DOHH2 (cell line): ENCODE data around the gene SAMD4A.
A peak's percentile ranks its signal among the peaks of the same experiment; 100 is the strongest.

Experiments used
- H3F3A ChIP-seq: fragments of 200-600 bp; sonication (generic), shearing (Covaris generic); 2 replicates; pipeline ENCODE4 v1.6.0; 2016; ENCODE audit warnings: antibody characterized with exemption, mild to moderate bottlenecking; ENCODE audit not compliant: control insufficient read depth, insufficient read depth
- H3K27ac ChIP-seq: fragments of 200-600 bp; sonication (generic); 2 replicates; pipeline ENCODE4 v1.5.1; 2014; ENCODE audit warnings: low read depth, mild to moderate bottlenecking, low read length, moderate library complexity
- H3K27me3 ChIP-seq: fragments of 200-600 bp; sonication (generic); 2 replicates; pipeline ENCODE4 v1.6.1; 2014; ENCODE audit warnings: mild to moderate bottlenecking, low read length, mixed read lengths; ENCODE audit not compliant: control insufficient read depth
- H3K36me3 ChIP-seq: fragments of 200-600 bp; sonication (generic); 2 replicates; pipeline ENCODE4 v1.6.1; 2014; ENCODE audit warnings: mild to moderate bottlenecking, low read length, moderate library complexity, mixed read lengths; ENCODE audit not compliant: control insufficient read depth
- H3K4me1 ChIP-seq: fragments of 200-600 bp; sonication (generic); 2 replicates; pipeline ENCODE4 v1.6.1; 2014; ENCODE audit warnings: mild to moderate bottlenecking, low read length, mixed read lengths; ENCODE audit not compliant: control insufficient read depth
- H3K4me2 ChIP-seq: fragments of 200-600 bp; sonication (generic); 2 replicates; pipeline ENCODE4 v1.6.0; 2014; ENCODE audit warnings: mild to moderate bottlenecking, low read length, moderate library complexity
- H3K4me3 ChIP-seq: fragments of 200-600 bp; sonication (generic); 2 replicates; pipeline ENCODE4 v1.5.1; 2014; ENCODE audit warnings: mild to moderate bottlenecking, low read length, mixed read lengths
- H3K79me2 ChIP-seq: fragments of 200-600 bp; sonication (generic); 2 replicates; pipeline ENCODE4 v1.6.1; 2014; ENCODE audit warnings: mild to moderate bottlenecking, low read length, mixed read lengths; ENCODE audit not compliant: control insufficient read depth
- H3K9me2 ChIP-seq: fragments of 200-600 bp; sonication (generic); replicated peaks from 2 replicates; pipeline ENCODE4 v1.6.1; 2014; ENCODE audit warnings: mild to moderate bottlenecking, low read length, mixed read lengths; ENCODE audit not compliant: control insufficient read depth
- H3K9me3 ChIP-seq: fragments of 200-600 bp; sonication (generic); 2 replicates; pipeline ENCODE4 v1.6.1; 2014; ENCODE audit warnings: antibody characterized with exemption, low read length, mixed read lengths; ENCODE audit not compliant: control insufficient read depth, insufficient read depth
- H4K20me1 ChIP-seq: fragments of 200-600 bp; sonication (generic); 2 replicates; pipeline ENCODE4 v1.6.0; 2014; ENCODE audit warnings: low read depth, mild to moderate bottlenecking, antibody characterized with exemption, low read length, moderate library complexity; ENCODE audit not compliant: control insufficient read depth, insufficient read depth
- CTCF ChIP-seq: fragments of 200-600 bp; sonication (generic); IDR thresholded peaks from one replicate; pipeline ENCODE4 v1.5.1; 2014; ENCODE audit warnings: antibody characterized with exemption, mild to moderate bottlenecking, low read depth, low read length; ENCODE audit not compliant: poor library complexity, severe bottlenecking
- EZH2phosphoT487 ChIP-seq: fragments of 200-600 bp; sonication (generic); IDR thresholded peaks from 2 replicates; pipeline ENCODE4 v1.6.1; 2017; ENCODE audit warnings: borderline replicate concordance, mild to moderate bottlenecking, antibody characterized with exemption, low read length, moderate library complexity, mixed read lengths

Gene SAMD4A

GRCh38 chr14:54642801-54643695 lies 76.1 kb downstream of the SAMD4A start:
- H4K20me1 ChIP-seq: no peaks in the 10 kb centered on the region
- no peaks in the 10 kb centered on the region for H3K36me3 ChIP-seq
- H3K4me3 ChIP-seq: no peak overlapping the region
- no peaks in the 10 kb centered on the region for H3F3A ChIP-seq
- H3K27ac ChIP-seq: no peak overlapping the region
- H3K79me2 ChIP-seq: no peaks in the 10 kb centered on the region
- TF ChIP-seq CTCF (peak; percentile 29), EZH2phosphoT487 (no peak)
- H3K27me3 ChIP-seq: peaks cover 24% of the 10 kb centered on the region; the same call in 1 of the 2 replicates
- no peaks in the 10 kb centered on the region for H3K9me3 ChIP-seq
- H3K4me2 ChIP-seq: no peak overlapping the region
- H3K9me2 ChIP-seq: no peaks in the 10 kb centered on the region
- no peaks in the 10 kb centered on the region for H3K4me1 ChIP-seq

GRCh38 chr14:54643696-54644176 lies 76.8 kb downstream of the SAMD4A start:
- no peaks in the 10 kb centered on the region for H3K36me3 ChIP-seq
- no peak for TF ChIP-seq EZH2phosphoT487
- TF ChIP-seq CTCF: no peak
- no peaks in the 10 kb centered on the region for H3K9me3 ChIP-seq
- H3K79me2 ChIP-seq: no peaks in the 10 kb centered on the region
- no peaks in the 10 kb centered on the region for H3F3A ChIP-seq
- no peaks in the 10 kb centered on the region for H3K9me2 ChIP-seq
- H4K20me1 ChIP-seq: no peaks in the 10 kb centered on the region
- H3K4me1 ChIP-seq: no peaks in the 10 kb centered on the region
- H3K27me3 ChIP-seq: peaks cover 24% of the 10 kb centered on the region; the same call in 1 of the 2 replicates
- H3K27ac ChIP-seq: no peak overlapping the region
- no peak overlapping the region for H3K4me3 ChIP-seq
- H3K4me2 ChIP-seq: no peak overlapping the region

- H3K4me1 ChIP-seq: no peaks in the 10 kb centered on the region
Observed at GRCh38 chr14:54645639-54646038, 78.7 kb downstream of the SAMD4A start.

More at GRCh38 chr14:54645639-54646038, 78.7 kb downstream of the SAMD4A start:
- Histone ChIP-seq H3K27ac (no peak overlapping the region), H3K27me3 (peaks cover 27% of the 10 kb centered on the region; the same call in 1 of the 2 replicates), H3K9me2 (no peaks in the 10 kb centered on the region), H3K79me2 (no peaks in the 10 kb centered on the region), H3K9me3 (no peaks in the 10 kb centered on the region), H3K4me3 (no peak overlapping the region), H3K4me2 (no peak overlapping the region), H4K20me1 (no peaks in the 10 kb centered on the region), H3K36me3 (no peaks in the 10 kb centered on the region), H3F3A (no peaks in the 10 kb centered on the region)
- no peak for TF ChIP-seq EZH2phosphoT487
- TF ChIP-seq CTCF: no peak
